Heart right ventricle (tissue), 16 donors: ENCODE measurements around the gene SCD5. TPM values are rescaled to one million over a fixed set of nuclear protein-coding genes. Genes with fewer than 3 reads are reported as not detected.

Experiments
- ATAC-seq, 8 donors: fragments of 200-7000 bp; cut with Tn5 transposase; one replicate each; pipeline ENCODE4 v1.9.1; 2020; ENCODE audit warnings: mild to moderate bottlenecking in 8 of 8, moderate library complexity in 8 of 8, moderate number of reproducible peaks in 1 of 8
- DNase-seq, 2 donors: peaks; one replicate each; pipeline ENCODE4 v3.0.0-alpha.2; 2020
- H3K27ac ChIP-seq, 10 donors: fragments of 200-600 bp; sonication (generic) in 2 of 10; one replicate each; pipeline versions ENCODE4 v1.5.0 to v1.8.0; 2020 to 2022; ENCODE audit warnings: mild to moderate bottlenecking in 3 of 10
- H3K27me3 ChIP-seq, 7 donors: fragments of 200-600 bp; one replicate each; pipeline ENCODE4 v1.8.0; 2021 to 2022; ENCODE audit warnings: mild to moderate bottlenecking in 2 of 7
- H3K36me3 ChIP-seq, 9 donors: fragments of 200-600 bp; sonication (generic) in 1 of 9; one replicate each; pipeline versions ENCODE4 v1.5.0 to v1.8.0; 2020 to 2022; ENCODE audit warnings: mild to moderate bottlenecking in 2 of 9
- H3K4me1 ChIP-seq, 9 donors: fragments of 200-600 bp; sonication (generic) in 1 of 9; one replicate each; pipeline versions ENCODE4 v1.5.0 to v1.8.0; 2020 to 2022; ENCODE audit warnings: mild to moderate bottlenecking in 4 of 9
- H3K4me3 ChIP-seq, 10 donors: fragments of 200-600 bp; sonication (generic) in 2 of 10; one replicate each; pipeline versions ENCODE4 v1.5.0 to v1.8.0; 2020 to 2022; ENCODE audit warnings: mild to moderate bottlenecking in 7 of 10, moderate library complexity in 2 of 10
- H3K9me3 ChIP-seq, 11 donors: fragments of 200-600 bp in 10 of 11; sonication (generic) in 2 of 11; one replicate each; pipeline versions ENCODE4 v1.5.0 to v1.8.0; 2013 to 2022; ENCODE audit warnings: mild to moderate bottlenecking in 2 of 11, control low read depth in 1 of 11, moderate library complexity in 1 of 11
- CTCF ChIP-seq, 9 donors: fragments of 200-600 bp; sonication (generic) in 2 of 9; IDR thresholded peaks; one replicate each; pipeline versions ENCODE4 v1.5.0 to v1.8.0; 2021 to 2022; ENCODE audit warnings: antibody characterized with exemption in 9 of 9, mild to moderate bottlenecking in 5 of 9, moderate library complexity in 1 of 9
- WGBS, 2 donors: extraction: QIAGEN DNeasy Blood & Tissue Kit; methylation state at CpG; one replicate each; pipeline ENCODE4 v1.1.7; 2013; ENCODE audit warnings: inconsistent platforms in 1 of 2; 5-methylcytosine and 5-hydroxymethylcytosine counted together
- intact Hi-C, 10 donors: fragments of 100-400 bp; cut with DNase I; formaldehyde crosslinking; loops; one replicate each; pipeline versions ENCODE4 v1.11.1 to v1.14.2; 2022
- polyA plus RNA-seq, 2 donors: library from polyadenylated mRNA; stranded (reverse); fragments of 200-250 nt; gene quantifications; one replicate each; pipeline ENCODE4 v1.2.3, GENCODE V29; 2013
- total RNA-seq, 10 donors: library from RNA; stranded (reverse); fragmentation: NEBNext Ultra II Directional in 3 of 10; extraction: Animal tissue kit (Norgen Biotek cat#: 25700) in 3 of 10; gene quantifications; one replicate each; pipeline versions ENCODE4 v1.2.1 to v1.2.4, GENCODE V29; 2021 to 2023
- donor health status: Arrhythmogenic right ventricular cardiomyopathy.
- donor health status: ischemic (EF 13 %, LVEDD 7.1; RV severe dilation, severe dysfunction).
- donor health status: healthy with polysubstance abuse.
- donor health status: DM: no; HTN: yes; CAD: no.
- donor health status: DM: no; HTN: no; CAD: no.
- donor health status: ischemic (EF 25% LVEDD 6.9; RV normal size, moderate dysfunction).
- donor health status: ischemic (EF 25% LVEDD 5.7; RV mildly dilated, moderate dysfunction).
- donor health status: healthy.
- donor health status: DM: yes; HTN: yes; CAD: no.
- donor health status: Ischemic cardiomyopathy.
- donor health status: ischemic (EF 35%, LVEDD 5.7; RV mildly dilated, moderate dysfunction).
- donor health status: nonischemic (EF 11% LVEDD 7.7; RV severe dilation, severe dysfunction).
- donor health status: DM: yes; HTN: yes; CAD: no.
- donor health status: PGD.
- donor health status: ischemic (EF 29% LVEDD 5.4; RV normal size, mild dysfunction).
- donor health status: nonischemic (EF 23%, LVEDD 6.1; RV moderate dilation, normal function).

SCD5 gene
- total and polyA plus RNA-seq, 12 donors, result 1.7 to 6.7 (median 3.1) TPM

- Histone ChIP-seq H3K36me3 (no peaks in the 10 kb centered on the region), H3K9me3 (no peaks in the 10 kb centered on the region), H3K4me1 (no peaks in the 10 kb centered on the region), H3K4me3 (no peak overlapping the region), H3K27ac (no peak overlapping the region), H3K27me3 (peaks cover 0 to 3% (median 0%) of the 10 kb centered on the region in 7 donors)
- ATAC-seq (peak; percentile 77 to 95 (median 94)), DNase-seq (peak; percentile 54 to 75)
- TF ChIP-seq CTCF (IDR thresholded peaks at IDR 0.05), result peak; percentile 81 to 99 (median 92)
- WGBS, 2 donors, result 59 to 60% methylated on average over 23 of the region's 23 CpGs
- intact Hi-C loops, result loop anchor here (1.0 to 5.0 kb wide), 4 partner anchors 272 to 277 kb away; no protein-coding TSS in a partner anchor
Measured at GRCh38 chr4:82739287-82740190, 59.1 kb downstream of the SCD5 start.

- no peaks in the 10 kb centered on the region for H3K9me3 ChIP-seq
- no peaks in the 10 kb centered on the region for H3K4me1 ChIP-seq
- DNase-seq (no peak), ATAC-seq (no peak)
- intact Hi-C loops, result loop anchor here in 4 of 10 donors (5.0 kb wide), 1 partner anchor 275 kb away; no protein-coding TSS in a partner anchor
- H3K36me3 ChIP-seq, result no peaks in the 10 kb centered on the region
- H3K4me3 ChIP-seq, result no peak overlapping the region
- no peak for TF ChIP-seq CTCF (IDR thresholded peaks at IDR 0.05)
- H3K27ac ChIP-seq, result no peak overlapping the region
- H3K27me3 ChIP-seq, result no peaks in the 10 kb centered on the region
Measured at GRCh38 chr4:82737354-82737753, 61.2 kb downstream of the SCD5 start.

GRCh38 chr4:82733636-82734035 is 65.0 kb downstream of the SCD5 start:
- ATAC-seq (no peak), DNase-seq (no peak)
- whole genome bisulfite sequencing, 2 donors, result 88 to 91% methylated on average over 7 of the region's 7 CpGs
- intact Hi-C loops, result no loop called here
- peaks cover 0 to 3% (median 0%) of the 10 kb centered on the region in 11 donors for H3K9me3 ChIP-seq
- H3K27ac ChIP-seq, result no peak overlapping the region
- H3K36me3 ChIP-seq, result no peaks in the 10 kb centered on the region
- no peaks in the 10 kb centered on the region for H3K27me3 ChIP-seq
- TF ChIP-seq CTCF (IDR thresholded peaks at IDR 0.05), result no peak
- H3K4me1 ChIP-seq, result peaks cover 0 to 14% (median 4%) of the 10 kb centered on the region in 9 donors
- H3K4me3 ChIP-seq, result no peak overlapping the region

GRCh38 chr4:82728301-82728700 is 70.3 kb downstream of the SCD5 start:
- intact Hi-C loops, result loop anchor here in 1 of 10 donors (10.0 kb wide), 1 partner anchor 76 kb away; no protein-coding TSS in a partner anchor
- Histone ChIP-seq H3K4me3 (no peak overlapping the region), H3K27ac (no peak overlapping the region), H3K36me3 (no peaks in the 10 kb centered on the region), H3K4me1 (peaks cover 0 to 19% (median 4%) of the 10 kb centered on the region in 9 donors), H3K9me3 (peaks cover 0 to 3% (median 0%) of the 10 kb centered on the region in 11 donors), H3K27me3 (no peaks in the 10 kb centered on the region)
- no peak for ATAC-seq
- TF ChIP-seq CTCF (IDR thresholded peaks at IDR 0.05), result no peak
- DNase-seq, result no peak
- WGBS, 2 donors, result 89 to 100% methylated on average over 1 of the region's 1 CpG
